Right lobe of liver (tissue), 6 donors: ENCODE results near the gene ACTN1. TPM values are rescaled to one million over a fixed set of nuclear protein-coding genes. Genes with fewer than 3 reads are reported as not detected.

Source experiments
- ATAC-seq, 4 donors: fragments of 200-7000 bp; cut with Tn5 transposase; one replicate each; pipeline ENCODE4 v1.9.1; 2020; ENCODE audit warnings: mild to moderate bottlenecking in 4 of 4, moderate library complexity in 4 of 4
- DNase-seq, 3 donors: peaks; one replicate each; pipeline ENCODE4 v3.0.0-alpha.2; 2020
- H3K27ac ChIP-seq, 3 donors: fragments of 200-600 bp; one replicate each; pipeline ENCODE4 v1.8.0; 2022
- H3K27me3 ChIP-seq, 2 donors: fragments of 200-600 bp; one replicate each; pipeline ENCODE4 v1.8.0; 2022
- H3K36me3 ChIP-seq, 4 donors: fragments of 200-600 bp; sonication (generic) in 1 of 4; one replicate each; pipeline versions ENCODE4 v1.5.1 to v1.8.0; 2017 to 2022; ENCODE audit warnings: control low read depth in 1 of 4
- H3K4me1 ChIP-seq, 4 donors: fragments of 200-600 bp; sonication (generic) in 1 of 4; one replicate each; pipeline versions ENCODE4 v1.5.1 to v1.8.0; 2017 to 2022; ENCODE audit warnings: control low read depth in 1 of 4
- H3K4me3 ChIP-seq, 3 donors: fragments of 200-600 bp; one replicate each; pipeline ENCODE4 v1.8.0; 2022
- H3K9me3 ChIP-seq, 4 donors: fragments of 200-600 bp; sonication (generic) in 1 of 4; one replicate each; pipeline versions ENCODE4 v1.5.1 to v1.8.0; 2017 to 2022; ENCODE audit warnings: control low read depth in 1 of 4
- POLR2A ChIP-seq: fragments of 450-650 bp; IDR thresholded peaks from one replicate; pipeline ENCODE4 v1.6.1; 2017; ENCODE audit warnings: antibody characterized with exemption, mild to moderate bottlenecking
- WGBS: methylation state at CpG from one replicate; pipeline ENCODE4 v1.1.6; 2018; ENCODE audit warnings: low coverage, low lambda C conversion rate; ENCODE audit not compliant: insufficient coverage; ENCODE audit errors: missing lambda C conversion rate; 5-methylcytosine and 5-hydroxymethylcytosine counted together
- intact Hi-C, 2 donors: fragments of 100-400 bp; cut with DNase I; formaldehyde crosslinking; loops; one replicate each; pipeline versions ENCODE4 v1.11.2 to v1.14.1; 2022
- total RNA-seq, 6 experiments: library from RNA; depleted of rRNA in 2 of 6; stranded (reverse); fragments of >200 nt in 2 of 6; fragmentation: NEBNext Ultra II Directional in 3 of 6; extraction: Animal tissue kit (Norgen Biotek cat#: 25700) in 3 of 6; gene quantifications; one replicate each; pipeline versions ENCODE4 v1.1.0 to v1.2.4, GENCODE V29; 2016 to 2023
- TF ChIP-seq, protein P1 (sequence below), 4 donors: fragments of 200-600 bp in 3 of 4; fragments of 450-650 bp in 1 of 4; IDR thresholded peaks; one replicate each; pipeline versions ENCODE4 v1.5.1 to v1.8.0; 2016 to 2022; ENCODE audit warnings: antibody characterized with exemption in 4 of 4, mild to moderate bottlenecking in 2 of 4
- donor health status: DM: no; HTN: yes; CAD: no.
- donor health status: DM: no; HTN: no; CAD: no.
- donor health status: DM: no; HTN: no; CAD: no.
- donor health status: DM: no; HTN: yes; CAD: no.
- donor health status: DM: no; HTN: yes; CAD: no.

ACTN1 gene
- total RNA-seq, 6 experiments from 2014 or later: 53.1 to 145 (median 100) TPM

DNA sequence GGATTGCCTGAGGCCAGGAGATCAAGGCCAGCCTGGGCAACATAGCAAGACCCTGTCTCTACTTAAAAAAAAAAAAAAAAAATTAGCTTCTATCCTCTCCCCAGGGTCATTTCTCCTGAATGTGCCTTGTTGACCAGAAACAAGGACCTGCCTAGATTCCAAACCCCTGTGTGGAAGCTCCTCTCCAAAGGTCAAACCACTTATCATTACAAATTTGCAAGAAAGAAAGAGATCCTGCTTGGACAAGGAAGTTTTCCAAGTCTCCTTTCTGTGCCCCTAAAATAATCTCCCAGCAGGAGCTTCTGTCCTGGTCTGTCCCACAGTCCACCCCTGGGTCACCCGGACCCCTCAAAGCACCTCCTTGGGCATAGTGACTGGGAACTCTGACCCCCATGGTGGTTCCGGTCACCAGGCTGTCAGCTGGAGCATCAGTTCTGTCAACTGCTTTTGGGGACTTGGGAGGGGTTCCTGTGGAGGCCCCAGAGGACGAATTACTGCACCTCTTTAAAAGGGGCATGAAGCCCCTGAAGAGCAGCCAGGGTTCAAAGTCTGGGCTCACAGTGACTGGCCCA, 38.4 kb downstream of the ACTN1 start:
- intact Hi-C loops: no loop called here
- WGBS: 48% methylated on average over 2 of the region's 3 CpGs
- H3K36me3 ChIP-seq: no peaks in the 10 kb centered on the region
- H3K27me3 ChIP-seq: no peaks in the 10 kb centered on the region
- H3K4me3 ChIP-seq: no peak overlapping the region
- H3K4me1 ChIP-seq: peaks cover 0 to 71% (median 33%) of the 10 kb centered on the region in 4 donors
- no peak for TF ChIP-seq POLR2A
- TF ChIP-seq, protein P1, sequence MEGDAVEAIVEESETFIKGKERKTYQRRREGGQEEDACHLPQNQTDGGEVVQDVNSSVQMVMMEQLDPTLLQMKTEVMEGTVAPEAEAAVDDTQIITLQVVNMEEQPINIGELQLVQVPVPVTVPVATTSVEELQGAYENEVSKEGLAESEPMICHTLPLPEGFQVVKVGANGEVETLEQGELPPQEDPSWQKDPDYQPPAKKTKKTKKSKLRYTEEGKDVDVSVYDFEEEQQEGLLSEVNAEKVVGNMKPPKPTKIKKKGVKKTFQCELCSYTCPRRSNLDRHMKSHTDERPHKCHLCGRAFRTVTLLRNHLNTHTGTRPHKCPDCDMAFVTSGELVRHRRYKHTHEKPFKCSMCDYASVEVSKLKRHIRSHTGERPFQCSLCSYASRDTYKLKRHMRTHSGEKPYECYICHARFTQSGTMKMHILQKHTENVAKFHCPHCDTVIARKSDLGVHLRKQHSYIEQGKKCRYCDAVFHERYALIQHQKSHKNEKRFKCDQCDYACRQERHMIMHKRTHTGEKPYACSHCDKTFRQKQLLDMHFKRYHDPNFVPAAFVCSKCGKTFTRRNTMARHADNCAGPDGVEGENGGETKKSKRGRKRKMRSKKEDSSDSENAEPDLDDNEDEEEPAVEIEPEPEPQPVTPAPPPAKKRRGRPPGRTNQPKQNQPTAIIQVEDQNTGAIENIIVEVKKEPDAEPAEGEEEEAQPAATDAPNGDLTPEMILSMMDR (IDR thresholded peaks at IDR 0.05): no peak
- no peak for DNase-seq
- no peak for ATAC-seq
- H3K27ac ChIP-seq: peak overlapping the region; percentile 96 to 99 (median 98)
- H3K9me3 ChIP-seq: no peaks in the 10 kb centered on the region

DNA sequence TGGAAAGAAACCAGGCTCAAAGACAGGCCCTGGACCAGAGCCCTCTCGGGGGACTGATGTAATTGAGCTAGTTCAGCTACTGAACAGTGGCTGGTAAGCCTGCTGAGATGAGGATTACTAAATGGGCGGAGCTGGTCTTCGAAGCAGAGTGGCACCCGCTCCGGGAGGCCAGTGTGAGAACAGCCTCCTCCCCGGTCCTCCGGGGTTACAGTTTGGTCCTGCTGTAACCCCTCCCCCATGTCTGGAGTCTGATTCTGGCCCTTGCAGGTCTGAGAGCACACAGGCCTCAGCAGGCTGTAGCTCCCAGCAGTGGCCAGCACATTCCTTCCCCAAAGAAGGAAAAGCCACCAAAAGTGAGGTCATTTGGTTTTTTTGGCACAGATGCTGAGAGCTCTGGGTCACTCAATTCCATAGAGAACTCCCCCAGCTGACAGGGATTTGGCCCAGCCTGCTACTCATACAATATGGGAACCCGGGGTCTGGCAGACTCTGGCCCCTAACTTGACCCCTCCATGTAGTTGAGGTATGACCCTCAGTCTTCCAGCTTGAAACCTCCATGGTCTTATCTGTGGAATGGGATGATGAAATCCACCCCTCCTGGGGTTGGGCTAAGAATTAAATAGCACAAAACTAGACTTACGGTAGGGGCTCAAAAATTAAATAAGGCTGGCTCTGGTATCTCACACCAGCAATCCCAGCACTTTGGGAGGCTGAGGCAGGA, 39.0 kb downstream of the ACTN1 start:
- no peaks in the 10 kb centered on the region for H3K36me3 ChIP-seq
- ATAC-seq (peak; percentile 28 to 46 (median 40)), DNase-seq (peak; percentile 78 to 84 (median 79))
- H3K4me1 ChIP-seq: peaks cover 0 to 71% (median 30%) of the 10 kb centered on the region in 4 donors
- no peak overlapping the region for H3K4me3 ChIP-seq
- WGBS: 15% methylated on average over 6 of the region's 9 CpGs
- H3K27ac ChIP-seq: peak overlapping the region; percentile 96 to 99 (median 98)
- H3K27me3 ChIP-seq: no peaks in the 10 kb centered on the region
- intact Hi-C loops: no loop called here
- H3K9me3 ChIP-seq: no peaks in the 10 kb centered on the region
- TF ChIP-seq, protein P1 (IDR thresholded peaks at IDR 0.05): peak in 1 of 4 donors; percentile 5
- TF ChIP-seq POLR2A: peak; percentile 76

DNA sequence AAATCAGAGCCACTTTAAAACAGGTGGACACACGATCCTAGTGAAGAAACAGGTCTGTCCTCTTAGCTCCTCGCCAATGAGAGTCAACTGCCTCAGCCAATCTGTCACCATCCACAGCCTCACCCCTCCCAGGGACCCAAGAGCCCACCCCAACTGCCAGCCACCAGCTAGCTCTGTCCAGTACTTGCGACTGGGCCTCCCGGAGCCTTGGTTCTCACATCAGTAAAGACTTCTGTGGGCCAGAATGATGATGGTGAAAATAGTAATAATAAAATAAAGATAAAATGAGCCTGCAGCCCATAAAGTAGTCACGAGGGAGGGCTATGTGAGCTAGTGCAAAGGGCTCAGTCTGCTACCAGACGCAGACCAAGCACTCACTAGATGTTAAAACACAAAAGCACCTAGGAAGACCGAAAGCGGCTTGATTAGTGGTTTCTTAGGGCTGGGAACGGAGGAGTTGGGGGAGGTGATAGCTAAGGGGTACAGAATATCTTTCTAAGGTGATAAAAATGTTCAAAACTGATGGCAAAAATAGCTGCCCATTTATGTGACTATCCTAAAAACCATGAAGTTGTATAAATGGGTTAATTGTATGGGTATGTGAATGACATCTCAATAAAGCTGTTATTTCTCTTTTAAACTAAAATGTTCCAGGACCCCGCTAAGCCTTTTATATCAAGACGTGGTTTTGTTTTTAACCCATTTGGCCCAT, 39.8 kb downstream of the ACTN1 start:
- ATAC-seq: no peak
- no peaks in the 10 kb centered on the region for H3K36me3 ChIP-seq
- DNase-seq: no peak
- H3K4me3 ChIP-seq: no peak overlapping the region
- H3K27ac ChIP-seq: peak overlapping the region; percentile 96 to 99 (median 98)
- 57% methylated on average over 9 of the region's 11 CpGs for WGBS
- intact Hi-C loops: no loop called here
- TF ChIP-seq, protein P1 (IDR thresholded peaks at IDR 0.05): no peak
- no peak for TF ChIP-seq POLR2A
- no peaks in the 10 kb centered on the region for H3K9me3 ChIP-seq
- no peaks in the 10 kb centered on the region for H3K27me3 ChIP-seq
- peaks cover 0 to 75% (median 32%) of the 10 kb centered on the region in 4 donors for H3K4me1 ChIP-seq

DNA sequence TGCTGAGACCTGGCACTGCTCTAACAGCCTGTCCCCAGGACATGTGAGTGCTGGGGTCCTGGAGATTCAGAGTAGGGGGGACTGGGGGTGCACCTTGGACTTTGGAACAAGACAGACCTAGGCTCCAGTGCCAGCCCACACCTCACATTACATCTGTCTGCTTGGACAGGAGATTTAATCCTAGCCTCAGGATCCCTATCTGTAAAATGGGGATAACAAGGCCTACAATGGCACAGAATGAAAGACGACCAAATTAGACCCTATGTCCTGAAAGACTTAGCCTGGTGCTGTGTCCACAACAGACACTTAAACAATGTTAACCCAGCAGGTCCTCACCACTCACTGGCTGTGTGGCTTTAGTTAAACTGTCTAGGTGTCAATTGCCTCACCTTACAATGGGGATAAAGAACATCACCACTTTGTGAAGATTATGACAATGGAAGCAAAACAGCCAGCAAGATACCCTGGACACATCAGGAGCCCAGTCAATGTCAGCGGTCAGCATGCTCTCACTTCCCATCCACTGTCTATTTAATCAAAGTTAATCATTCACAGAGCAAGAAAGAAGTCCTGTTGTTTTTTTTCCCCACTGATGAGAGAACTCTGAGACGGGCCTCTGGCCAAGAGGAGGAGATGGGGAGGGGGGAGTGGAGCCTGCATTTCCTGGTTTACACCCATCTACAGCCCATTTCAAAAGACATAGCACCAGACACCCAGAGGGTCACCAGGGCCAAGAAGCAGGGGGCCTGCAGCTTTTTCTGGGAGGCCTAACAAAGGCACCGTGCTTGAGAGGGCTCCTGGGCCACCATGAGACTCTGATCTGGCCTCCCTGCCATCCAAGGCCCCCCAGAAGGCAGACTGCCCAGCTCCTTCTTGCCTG, 40.6 kb downstream of the ACTN1 start:
- ATAC-seq (peak; percentile 43 to 67 (median 59)), DNase-seq (peak; percentile 81 to 91 (median 86))
- Histone ChIP-seq H3K4me1 (peaks cover 0 to 79% (median 32%) of the 10 kb centered on the region in 4 donors), H3K36me3 (no peaks in the 10 kb centered on the region), H3K27ac (peak overlapping the region; percentile 96 to 99 (median 98)), H3K27me3 (no peaks in the 10 kb centered on the region), H3K9me3 (no peaks in the 10 kb centered on the region), H3K4me3 (peak overlapping the region in 2 of 3 donors; percentile 23 to 36)
- 6% methylated on average over 4 of the region's 4 CpGs for WGBS
- TF ChIP-seq POLR2A: peak; percentile 62
- TF ChIP-seq, protein P1 (IDR thresholded peaks at IDR 0.05): no peak
- intact Hi-C loops: no loop called here
